Osteoblast (primary cell): ENCODE data around the gene FERMT3. TPM values are rescaled to one million over a fixed set of nuclear protein-coding genes. Genes with fewer than 3 reads are reported as not detected.
A peak's percentile ranks its signal among the peaks of the same experiment; 100 is the strongest.

ENCODE experiments used
- DNase-seq: peaks from one replicate; pipeline ENCODE4 v3.0.0; 2011; ENCODE audit warnings: low spot score, mixed read lengths; ENCODE audit not compliant: insufficient read length; ENCODE audit errors: missing footprints
- H2AFZ ChIP-seq: 2 replicates; pipeline ENCODE4 v1.6.0; 2011; ENCODE audit warnings: mild to moderate bottlenecking, low read length
- H3K27ac ChIP-seq: 2 replicates; pipeline ENCODE4 v1.5.1; 2011; ENCODE audit warnings: mild to moderate bottlenecking, low read depth, low read length, moderate library complexity
- H3K27me3 ChIP-seq: 2 replicates; pipeline ENCODE4 v1.6.0; 2012; ENCODE audit warnings: mild to moderate bottlenecking, control low read depth, inconsistent platforms, low read length, moderate library complexity; ENCODE audit not compliant: insufficient read depth
- H3K36me3 ChIP-seq: 2 replicates; pipeline ENCODE4 v1.5.1; 2011; ENCODE audit warnings: mild to moderate bottlenecking, low read length, control low read depth, moderate library complexity; ENCODE audit not compliant: insufficient read depth
- H3K4me1 ChIP-seq: 2 replicates; pipeline ENCODE4 v1.5.1; 2011; ENCODE audit warnings: mild to moderate bottlenecking, low read length, control low read depth, moderate library complexity; ENCODE audit not compliant: insufficient read depth
- H3K4me2 ChIP-seq: 2 replicates; pipeline ENCODE4 v1.6.0; 2011; ENCODE audit warnings: mild to moderate bottlenecking, low read length; ENCODE audit not compliant: insufficient read depth
- H3K4me3 ChIP-seq: fragments of 200-600 bp; sonication (generic); 3 replicates; pipeline ENCODE4 v1.5.1; 2012; ENCODE audit warnings: mild to moderate bottlenecking, low read length, inconsistent platforms; ENCODE audit not compliant: insufficient read depth
- H3K79me2 ChIP-seq: 2 replicates; pipeline ENCODE4 v1.6.0; 2012; ENCODE audit warnings: mild to moderate bottlenecking, low read length, control low read depth, inconsistent platforms; ENCODE audit not compliant: insufficient read depth
- H3K9me3 ChIP-seq: 2 replicates; pipeline ENCODE4 v1.5.1; 2011; ENCODE audit warnings: low read depth, low read length, control low read depth
- H4K20me1 ChIP-seq: 2 replicates; pipeline ENCODE4 v1.6.0; 2012; ENCODE audit warnings: mild to moderate bottlenecking, low read length, control low read depth; ENCODE audit not compliant: insufficient read depth
- CTCF ChIP-seq: IDR thresholded peaks from 2 replicates; pipeline ENCODE4 v1.5.1; 2011; ENCODE audit warnings: mild to moderate bottlenecking, low read depth, low read length, moderate library complexity; ENCODE audit errors: extremely low read depth
- total RNA-seq: library from RNA; depleted of rRNA; stranded (reverse); fragments of >200 nt; gene quantifications from 2 replicates; pipeline ENCODE4 v1.2.3, GENCODE V29; 2012

The FERMT3 gene
- total RNA-seq, 1 donor = 1.1 TPM

GRCh38 chr11:64255135-64256128, 48.9 kb downstream of the FERMT3 start:
- H4K20me1 ChIP-seq = no peaks in the 10 kb centered on the region
- H3K9me3 ChIP-seq = no peaks in the 10 kb centered on the region
- DNase-seq = no peak
- no peak for TF ChIP-seq CTCF
- peaks cover 30% of the 10 kb centered on the region for H3K79me2 ChIP-seq
- H3K4me2 ChIP-seq = no peak overlapping the region
- H2AFZ ChIP-seq = no peak overlapping the region
- H3K4me3 ChIP-seq = no peak overlapping the region
- H3K4me1 ChIP-seq = peaks cover 7% of the 10 kb centered on the region
- H3K27me3 ChIP-seq = no peaks in the 10 kb centered on the region
- H3K36me3 ChIP-seq = peaks cover 30% of the 10 kb centered on the region
- no peak overlapping the region for H3K27ac ChIP-seq

GRCh38 chr11:64256300-64256699, 49.8 kb downstream of the FERMT3 start:
- no peak overlapping the region for H3K27ac ChIP-seq
- H3K27me3 ChIP-seq = no peaks in the 10 kb centered on the region
- no peaks in the 10 kb centered on the region for H4K20me1 ChIP-seq
- no peak overlapping the region for H2AFZ ChIP-seq
- H3K4me2 ChIP-seq = no peak overlapping the region
- peaks cover 30% of the 10 kb centered on the region for H3K36me3 ChIP-seq
- peak; percentile 82 for DNase-seq
- H3K79me2 ChIP-seq = peaks cover 30% of the 10 kb centered on the region
- H3K4me3 ChIP-seq = no peak overlapping the region
- H3K4me1 ChIP-seq = peaks cover 3% of the 10 kb centered on the region
- no peaks in the 10 kb centered on the region for H3K9me3 ChIP-seq
- TF ChIP-seq CTCF = no peak

GRCh38 chr11:64258356-64258755, 51.8 kb downstream of the FERMT3 start:
- no peak overlapping the region for H3K4me2 ChIP-seq
- H3K27me3 ChIP-seq = no peaks in the 10 kb centered on the region
- peak; percentile 73 for DNase-seq
- no peaks in the 10 kb centered on the region for H4K20me1 ChIP-seq
- peaks cover 11% of the 10 kb centered on the region for H3K79me2 ChIP-seq
- peaks cover 45% of the 10 kb centered on the region for H3K36me3 ChIP-seq
- no peak overlapping the region for H2AFZ ChIP-seq
- peaks cover 8% of the 10 kb centered on the region for H3K4me1 ChIP-seq
- H3K4me3 ChIP-seq = no peak overlapping the region
- no peak for TF ChIP-seq CTCF
- H3K9me3 ChIP-seq = no peaks in the 10 kb centered on the region
- H3K27ac ChIP-seq = no peak overlapping the region

GRCh38 chr11:64258946-64259532, 52.5 kb downstream of the FERMT3 start:
- H3K9me3 ChIP-seq = no peaks in the 10 kb centered on the region
- no peaks in the 10 kb centered on the region for H4K20me1 ChIP-seq
- TF ChIP-seq CTCF = no peak
- no peak overlapping the region for H3K27ac ChIP-seq
- peak; percentile 62 for DNase-seq
- no peaks in the 10 kb centered on the region for H3K27me3 ChIP-seq
- no peak overlapping the region for H3K4me2 ChIP-seq
- peaks cover 5% of the 10 kb centered on the region for H3K79me2 ChIP-seq
- peaks cover 6% of the 10 kb centered on the region for H3K4me1 ChIP-seq
- peaks cover 48% of the 10 kb centered on the region for H3K36me3 ChIP-seq
- H3K4me3 ChIP-seq = no peak overlapping the region
- no peak overlapping the region for H2AFZ ChIP-seq
